ENCODE data around the gene CARMIL1.

The CARMIL1 gene

GRCh38 chr6:25360621-25361020, 81.4 kb downstream of the CARMIL1 start:
- Histone ChIP-seq H3K4me1 (ENCODE audit: control insufficient read depth, insufficient read depth, low read length, poor library complexity, severe bottlenecking) (no peaks in the 10 kb centered on the region), H3K27ac (ENCODE audit: insufficient read depth, low read length, poor library complexity, severe bottlenecking) (no peak overlapping the region), H3K27me3 (replicated peaks; ENCODE audit: control insufficient read depth, insufficient read depth, low read length, poor library complexity, severe bottlenecking) (no peaks in the 10 kb centered on the region), H3K9me3 (ENCODE audit: control insufficient read depth, low read length) (no peaks in the 10 kb centered on the region), H3K4me3 (ENCODE audit: insufficient read depth, low read depth, low read length, poor library complexity, severe bottlenecking) (no peak overlapping the region), H3K36me3 (ENCODE audit: control insufficient read depth, insufficient read depth, low read length) (no peaks in the 10 kb centered on the region)
- DNase-seq, result no peak

GRCh38 chr6:25363427-25363826, 84.3 kb downstream of the CARMIL1 start:
- H3K9me3 ChIP-seq (ENCODE audit: control insufficient read depth, low read length), result no peaks in the 10 kb centered on the region
- H3K27ac ChIP-seq (ENCODE audit: insufficient read depth, low read length, poor library complexity, severe bottlenecking), result no peak overlapping the region
- no peak for DNase-seq
- H3K4me3 ChIP-seq (ENCODE audit: insufficient read depth, low read depth, low read length, poor library complexity, severe bottlenecking), result no peak overlapping the region
- no peaks in the 10 kb centered on the region for H3K36me3 ChIP-seq (ENCODE audit: control insufficient read depth, insufficient read depth, low read length)
- no peaks in the 10 kb centered on the region for H3K27me3 ChIP-seq (replicated peaks; ENCODE audit: control insufficient read depth, insufficient read depth, low read length, poor library complexity, severe bottlenecking)
- peaks cover 6% of the 10 kb centered on the region for H3K4me1 ChIP-seq (ENCODE audit: control insufficient read depth, insufficient read depth, low read length, poor library complexity, severe bottlenecking)

GRCh38 chr6:25365154-25365553, 86.0 kb downstream of the CARMIL1 start:
- H3K4me3 ChIP-seq (ENCODE audit: insufficient read depth, low read depth, low read length, poor library complexity, severe bottlenecking), result no peak overlapping the region
- H3K27me3 ChIP-seq (replicated peaks; ENCODE audit: control insufficient read depth, insufficient read depth, low read length, poor library complexity, severe bottlenecking), result no peaks in the 10 kb centered on the region
- DNase-seq, result no peak
- peaks cover 6% of the 10 kb centered on the region for H3K4me1 ChIP-seq (ENCODE audit: control insufficient read depth, insufficient read depth, low read length, poor library complexity, severe bottlenecking)
- H3K27ac ChIP-seq (ENCODE audit: insufficient read depth, low read length, poor library complexity, severe bottlenecking), result no peak overlapping the region
- H3K9me3 ChIP-seq (ENCODE audit: control insufficient read depth, low read length), result no peaks in the 10 kb centered on the region
- H3K36me3 ChIP-seq (ENCODE audit: control insufficient read depth, insufficient read depth, low read length), result no peaks in the 10 kb centered on the region

DNA sequence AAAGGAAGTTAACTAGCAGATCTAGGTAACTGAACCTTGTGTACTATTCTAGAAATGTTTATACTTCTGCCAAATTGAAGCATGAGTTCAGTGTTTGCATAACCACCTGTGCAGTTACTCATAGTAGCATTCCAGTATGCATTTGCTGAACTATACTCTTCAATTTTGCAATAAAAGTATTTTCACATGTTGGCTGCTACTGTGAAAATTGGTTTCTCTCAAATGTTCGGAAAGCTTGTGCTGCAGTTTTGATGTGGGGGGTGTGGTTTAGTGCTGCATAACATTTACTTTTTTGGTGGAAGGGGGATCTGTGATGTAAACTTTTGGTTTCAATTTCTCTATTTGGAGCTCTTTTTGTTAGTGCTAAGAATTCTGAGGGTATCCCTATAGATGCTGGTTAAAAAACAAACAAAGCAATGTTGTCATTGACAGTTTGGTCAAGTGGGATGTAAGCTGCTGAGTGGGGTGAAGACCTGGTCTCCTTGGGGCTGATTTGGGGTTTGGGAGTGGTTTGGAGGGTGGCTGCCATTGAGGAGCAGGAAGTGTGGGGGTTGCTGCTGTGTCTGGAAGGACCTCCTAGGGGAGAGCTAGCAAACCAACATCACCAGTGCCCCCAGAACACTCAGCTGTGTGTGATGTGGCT, 87.8 kb downstream of the CARMIL1 start:
- H3K4me3 ChIP-seq (ENCODE audit: insufficient read depth, low read depth, low read length, poor library complexity, severe bottlenecking), result peak overlapping the region; percentile 33
- H3K27me3 ChIP-seq (replicated peaks; ENCODE audit: control insufficient read depth, insufficient read depth, low read length, poor library complexity, severe bottlenecking), result no peaks in the 10 kb centered on the region
- no peaks in the 10 kb centered on the region for H3K9me3 ChIP-seq (ENCODE audit: control insufficient read depth, low read length)
- H3K4me1 ChIP-seq (ENCODE audit: control insufficient read depth, insufficient read depth, low read length, poor library complexity, severe bottlenecking), result peaks cover 6% of the 10 kb centered on the region
- peak overlapping the region; percentile 61 for H3K27ac ChIP-seq (ENCODE audit: insufficient read depth, low read length, poor library complexity, severe bottlenecking)
- peak in 1 of 3 donors; percentile 1 for DNase-seq
- no peaks in the 10 kb centered on the region for H3K36me3 ChIP-seq (ENCODE audit: control insufficient read depth, insufficient read depth, low read length)

DNA sequence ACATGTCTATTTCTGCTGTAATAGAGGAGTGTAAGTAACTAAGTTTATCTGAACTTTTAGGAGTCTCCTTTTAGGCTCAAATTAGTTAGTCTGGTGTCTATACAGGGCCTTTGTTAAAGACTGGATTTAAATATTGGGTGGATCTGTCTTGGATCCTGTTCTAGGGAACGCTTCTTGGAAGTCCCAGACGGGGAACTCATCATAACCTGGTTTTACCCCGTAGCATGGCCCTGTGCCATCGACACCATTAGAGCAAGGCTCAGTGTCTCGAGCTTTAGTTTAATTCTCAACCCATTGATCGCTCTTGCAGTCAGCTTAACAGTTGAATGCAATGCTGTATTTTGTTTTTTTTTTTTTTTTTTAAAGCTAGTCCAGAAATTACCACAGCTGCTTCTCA, 89.9 kb downstream of the CARMIL1 start:
- Histone ChIP-seq H3K27ac (ENCODE audit: insufficient read depth, low read length, poor library complexity, severe bottlenecking) (peak overlapping the region; percentile 44), H3K4me3 (ENCODE audit: insufficient read depth, low read depth, low read length, poor library complexity, severe bottlenecking) (no peak overlapping the region), H3K36me3 (ENCODE audit: control insufficient read depth, insufficient read depth, low read length) (no peaks in the 10 kb centered on the region), H3K27me3 (replicated peaks; ENCODE audit: control insufficient read depth, insufficient read depth, low read length, poor library complexity, severe bottlenecking) (no peaks in the 10 kb centered on the region), H3K9me3 (ENCODE audit: control insufficient read depth, low read length) (no peaks in the 10 kb centered on the region), H3K4me1 (ENCODE audit: control insufficient read depth, insufficient read depth, low read length, poor library complexity, severe bottlenecking) (peaks cover 6% of the 10 kb centered on the region)
- DNase-seq, result no peak

- no peak for DNase-seq
- Histone ChIP-seq H3K4me3 (ENCODE audit: insufficient read depth, low read depth, low read length, poor library complexity, severe bottlenecking) (peak overlapping the region; percentile 26), H3K36me3 (ENCODE audit: control insufficient read depth, insufficient read depth, low read length) (no peaks in the 10 kb centered on the region), H3K4me1 (ENCODE audit: control insufficient read depth, insufficient read depth, low read length, poor library complexity, severe bottlenecking) (peaks cover 6% of the 10 kb centered on the region), H3K9me3 (ENCODE audit: control insufficient read depth, low read length) (no peaks in the 10 kb centered on the region), H3K27me3 (replicated peaks; ENCODE audit: control insufficient read depth, insufficient read depth, low read length, poor library complexity, severe bottlenecking) (no peaks in the 10 kb centered on the region), H3K27ac (ENCODE audit: insufficient read depth, low read length, poor library complexity, severe bottlenecking) (peak overlapping the region; percentile 44)
These were observed 90.4 kb downstream of the CARMIL1 start for GRCh38 chr6:25369433-25370177.

DNA sequence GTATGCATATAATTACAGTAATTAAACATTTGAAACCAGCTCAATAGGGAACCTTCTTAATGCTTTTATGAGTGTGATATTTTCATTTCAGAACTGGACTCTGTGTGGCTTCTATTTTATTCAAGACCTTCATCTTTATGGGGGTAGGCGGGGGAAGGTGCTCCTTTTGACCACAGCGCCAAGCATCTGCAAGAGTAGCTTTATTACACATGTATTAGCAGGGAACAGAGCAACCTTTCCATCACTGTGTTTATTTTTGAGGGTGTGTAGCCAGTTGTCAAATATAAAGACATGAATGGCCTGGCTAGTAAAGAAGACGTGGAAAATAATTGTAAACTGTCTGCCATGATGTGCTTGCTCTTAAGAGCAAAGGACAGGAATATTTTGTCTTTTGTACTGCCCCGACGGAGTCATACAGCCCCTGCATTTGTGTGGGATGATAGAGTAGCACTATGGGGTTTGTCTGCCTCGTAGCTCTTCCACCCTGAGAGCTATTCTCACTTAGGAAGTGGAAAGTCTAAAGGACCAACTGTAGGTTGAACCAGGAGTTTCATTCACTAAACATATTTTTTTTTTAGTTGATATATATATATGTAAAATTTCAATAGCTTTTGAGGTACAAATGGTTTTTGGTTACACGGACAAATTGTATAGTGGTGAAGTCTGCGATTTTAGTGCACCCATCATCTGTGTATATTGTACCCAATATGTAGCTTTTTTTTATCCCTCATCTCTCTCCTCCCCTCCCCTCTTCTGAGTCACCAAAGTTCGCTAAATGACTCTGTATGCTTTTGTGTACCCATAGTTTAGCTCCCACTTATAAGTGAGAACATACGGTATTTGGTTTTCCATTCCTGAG, 91.2 kb downstream of the CARMIL1 start:
- no peaks in the 10 kb centered on the region for H3K27me3 ChIP-seq (replicated peaks; ENCODE audit: control insufficient read depth, insufficient read depth, low read length, poor library complexity, severe bottlenecking)

DNA sequence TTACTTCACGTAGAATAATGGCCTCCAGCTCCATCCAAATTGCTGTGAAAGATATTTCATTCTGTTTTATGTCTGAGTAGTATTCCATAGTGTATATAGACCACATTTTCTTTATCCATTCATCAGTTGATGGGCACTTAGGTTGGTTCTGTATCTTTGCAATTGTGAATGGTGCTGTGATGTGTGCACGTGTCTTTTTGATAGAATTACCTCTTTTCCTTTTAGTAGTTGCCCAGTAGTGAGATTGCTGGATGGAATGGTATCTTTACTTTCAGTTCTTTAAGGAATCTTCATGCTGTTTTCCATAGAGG, 91.8 kb downstream of the CARMIL1 start:
- DNase-seq, result no peak
- Histone ChIP-seq H3K9me3 (ENCODE audit: control insufficient read depth, low read length) (no peaks in the 10 kb centered on the region), H3K27me3 (replicated peaks; ENCODE audit: control insufficient read depth, insufficient read depth, low read length, poor library complexity, severe bottlenecking) (no peaks in the 10 kb centered on the region), H3K4me3 (ENCODE audit: insufficient read depth, low read depth, low read length, poor library complexity, severe bottlenecking) (no peak overlapping the region), H3K27ac (ENCODE audit: insufficient read depth, low read length, poor library complexity, severe bottlenecking) (no peak overlapping the region), H3K36me3 (ENCODE audit: control insufficient read depth, insufficient read depth, low read length) (no peaks in the 10 kb centered on the region), H3K4me1 (ENCODE audit: control insufficient read depth, insufficient read depth, low read length, poor library complexity, severe bottlenecking) (peaks cover 6% of the 10 kb centered on the region)

More for the DNA sequence above, 91.2 kb downstream of the CARMIL1 start:
- Histone ChIP-seq H3K9me3 (ENCODE audit: control insufficient read depth, low read length) (no peaks in the 10 kb centered on the region), H3K4me3 (ENCODE audit: insufficient read depth, low read depth, low read length, poor library complexity, severe bottlenecking) (peak overlapping the region; percentile 26), H3K36me3 (ENCODE audit: control insufficient read depth, insufficient read depth, low read length) (no peaks in the 10 kb centered on the region), H3K27ac (ENCODE audit: insufficient read depth, low read length, poor library complexity, severe bottlenecking) (no peak overlapping the region), H3K4me1 (ENCODE audit: control insufficient read depth, insufficient read depth, low read length, poor library complexity, severe bottlenecking) (peaks cover 6% of the 10 kb centered on the region)
- DNase-seq, result no peak

- DNase-seq, result no peak
- no peaks in the 10 kb centered on the region for H3K9me3 ChIP-seq (ENCODE audit: control insufficient read depth, low read length)
- no peaks in the 10 kb centered on the region for H3K27me3 ChIP-seq (replicated peaks; ENCODE audit: control insufficient read depth, insufficient read depth, low read length, poor library complexity, severe bottlenecking)
- no peaks in the 10 kb centered on the region for H3K4me1 ChIP-seq (ENCODE audit: control insufficient read depth, insufficient read depth, low read length, poor library complexity, severe bottlenecking)
- no peak overlapping the region for H3K27ac ChIP-seq (ENCODE audit: insufficient read depth, low read length, poor library complexity, severe bottlenecking)
- H3K4me3 ChIP-seq (ENCODE audit: insufficient read depth, low read depth, low read length, poor library complexity, severe bottlenecking), result no peak overlapping the region
- H3K36me3 ChIP-seq (ENCODE audit: control insufficient read depth, insufficient read depth, low read length), result no peaks in the 10 kb centered on the region
These were observed 96.0 kb downstream of the CARMIL1 start for GRCh38 chr6:25375125-25375524.

- H3K27ac ChIP-seq (ENCODE audit: insufficient read depth, low read length, poor library complexity, severe bottlenecking), result no peak overlapping the region
- H3K36me3 ChIP-seq (ENCODE audit: control insufficient read depth, insufficient read depth, low read length), result no peaks in the 10 kb centered on the region
- no peak for DNase-seq
- no peak overlapping the region for H3K4me3 ChIP-seq (ENCODE audit: insufficient read depth, low read depth, low read length, poor library complexity, severe bottlenecking)
- no peaks in the 10 kb centered on the region for H3K9me3 ChIP-seq (ENCODE audit: control insufficient read depth, low read length)
- H3K27me3 ChIP-seq (replicated peaks; ENCODE audit: control insufficient read depth, insufficient read depth, low read length, poor library complexity, severe bottlenecking), result no peaks in the 10 kb centered on the region
- no peaks in the 10 kb centered on the region for H3K4me1 ChIP-seq (ENCODE audit: control insufficient read depth, insufficient read depth, low read length, poor library complexity, severe bottlenecking)
These were observed 98.5 kb downstream of the CARMIL1 start for GRCh38 chr6:25377664-25378063.

Measured in effector memory CD4-positive, alpha-beta T cell (primary cell).